Measurements from ENCODE around the gene ETF1. TPM values are rescaled to one million over a fixed set of nuclear protein-coding genes. Genes with fewer than 3 reads are reported as not detected.

The ETF1 gene
- total and polyA plus RNA-seq, 9 of the 15 experiments (the other 6 are each of a cell fraction or from before 2014, with no cell fraction given) = 53.7 to 209 (median 164) TPM

DNA sequence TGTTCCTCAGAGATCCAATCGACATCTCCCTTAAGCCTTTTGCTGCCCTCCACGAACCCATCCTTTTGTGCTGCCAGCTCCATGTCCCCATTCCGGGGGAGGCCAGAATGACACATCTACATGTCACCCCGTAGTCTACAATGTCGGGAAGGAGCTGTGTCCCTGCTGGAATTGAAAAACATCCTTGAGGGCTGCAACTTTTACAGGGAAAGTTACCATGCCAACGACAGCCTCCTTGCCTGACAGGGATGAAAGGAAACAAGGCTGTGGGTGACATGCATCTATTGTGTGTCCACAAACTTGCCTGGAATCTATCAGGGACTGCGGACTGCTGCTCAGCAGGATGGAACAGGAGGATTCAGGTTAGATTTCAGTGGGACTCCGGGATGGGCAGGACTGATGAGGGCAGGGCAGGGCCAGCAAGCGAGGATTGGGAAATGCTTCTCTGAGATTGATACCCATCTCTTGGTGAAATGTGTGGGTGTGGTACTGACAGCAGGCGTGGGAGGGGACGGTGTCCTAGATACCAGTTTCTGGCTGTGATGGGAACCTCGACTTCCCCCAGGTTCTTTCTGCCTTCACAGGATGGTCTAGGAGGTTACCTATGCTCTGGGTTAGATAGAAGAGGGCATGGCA lies 52.3 kb downstream of the ETF1 start:
- DNase-seq (ENCODE audit: extremely low read depth in 1 of 4, low spot score in 3 of 4) = peak; percentile 32 to 52 (median 44)
- no peaks in the 10 kb centered on the region for H4K20me1 ChIP-seq (replicated peaks; ENCODE audit: control insufficient read depth, insufficient read depth, low read length)
- in situ Hi-C loops (cut with MboI) = no loop called here
- CTCF ChIA-PET (ENCODE audit: low intra/inter-chr PET ratio) = no interaction called here
- no peak for ATAC-seq
- 33% methylated on average over 12 of the region's 12 CpGs for WGBS (ENCODE audit: insufficient coverage, low coverage, missing lambda C conversion rate)
- no peak overlapping the region for H2AFZ ChIP-seq (ENCODE audit: low read depth, low read length)
- no peaks in the 10 kb centered on the region for H3K9me1 ChIP-seq (ENCODE audit: control insufficient read depth, insufficient read depth, low read length)
- no peaks in the 10 kb centered on the region for H3K36me3 ChIP-seq (ENCODE audit: control insufficient read depth, insufficient read depth, low read length)
- no peaks in the 10 kb centered on the region for H3K9me3 ChIP-seq (replicated peaks; ENCODE audit: control insufficient read depth, insufficient read depth, low read depth, low read length)
- POLR2A ChIA-PET = interaction anchor here (0.6 to 2.3 kb wide), 5 partner anchors 17 to 80 kb away, joined by 3 to 10 read pairs (median 5); partner anchors contain the start of gene EGR1
- H3K27ac ChIP-seq (ENCODE audit: extremely low read depth, low read depth, low read length) = no peak overlapping the region; the same call in 2 of the 3 replicates
- H3K79me2 ChIP-seq (ENCODE audit: control insufficient read depth, insufficient read depth, low read length) = peaks cover 6% of the 10 kb centered on the region; the same call in 2 of the 3 replicates
- H3K27me3 ChIP-seq (ENCODE audit: control insufficient read depth in 2 of 2, insufficient read depth in 2 of 2, low read length in 2 of 2) = no peaks in the 10 kb centered on the region
- H3K4me3 ChIP-seq = peak overlapping the region; percentile 49; the same call in 1 of the 2 replicates
- H3K9ac ChIP-seq (ENCODE audit: insufficient read depth in 1 of 2, low read depth in 2 of 2, low read length in 2 of 2) = peak overlapping the region; percentile 87 to 97
- intact Hi-C loops (cut with micrococcal nuclease) = no loop called here
- peaks cover 51 to 54% of the 10 kb centered on the region in 2 experiments for H3K4me1 ChIP-seq (replicated peaks in 1 of 2; ENCODE audit: control insufficient read depth in 2 of 2, insufficient read depth in 2 of 2, low read length in 2 of 2)
- peak; percentile 32 for FAIRE-seq
- H3K4me2 ChIP-seq (ENCODE audit: insufficient read depth, low read length) = peak overlapping the region; percentile 89
- BruUV-seq (replicated peaks) = no TSS peak
- no peak for TF ChIP-seq KHSRP (IDR thresholded peaks at IDR 0.05)
- TF ChIP-seq TBP (optimal IDR thresholded peaks at IDR 0.05; ENCODE audit: low read depth, low read length) = no peak
- TF ChIP-seq KDM1A (IDR thresholded peaks at IDR 0.05) = peak; percentile 14 to 67; a peak in 2 of 4 replicates
- TF ChIP-seq, protein P1, sequence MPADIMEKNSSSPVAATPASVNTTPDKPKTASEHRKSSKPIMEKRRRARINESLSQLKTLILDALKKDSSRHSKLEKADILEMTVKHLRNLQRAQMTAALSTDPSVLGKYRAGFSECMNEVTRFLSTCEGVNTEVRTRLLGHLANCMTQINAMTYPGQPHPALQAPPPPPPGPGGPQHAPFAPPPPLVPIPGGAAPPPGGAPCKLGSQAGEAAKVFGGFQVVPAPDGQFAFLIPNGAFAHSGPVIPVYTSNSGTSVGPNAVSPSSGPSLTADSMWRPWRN (IDR thresholded peaks at IDR 0.05; ENCODE audit: low read depth) = 0 out of 2 replicates have a peak, but pooled peaks have one; percentile 17
- peak; percentile 90 for TF ChIP-seq CEBPB (tag; IDR thresholded peaks at IDR 0.05)
- TF ChIP-seq MEIS2 (IDR thresholded peaks at IDR 0.05; ENCODE audit: partially characterized antibody) = peak; percentile 74
- peak; percentile 86 for TF ChIP-seq CTBP1 (IDR thresholded peaks at IDR 0.05; ENCODE audit: borderline replicate concordance)
- no peak for TF ChIP-seq CREB1 (IDR thresholded peaks at IDR 0.05)
- 0 out of 2 replicates have a peak, but pooled peaks have one; percentile 25 for TF ChIP-seq CREB1 (CRISPR knock-in tag; IDR thresholded peaks at IDR 0.05)
- TF ChIP-seq LARP7 (IDR thresholded peaks at IDR 0.05) = no peak
- no peak for TF ChIP-seq POLR2H (tag; IDR thresholded peaks at IDR 0.05; ENCODE audit: low read depth)
- no peak for TF ChIP-seq STAT5A (IDR thresholded peaks at IDR 0.05; ENCODE audit: borderline replicate concordance, low read length)
- peak; percentile 8; the same call in 1 of the 2 replicates for TF ChIP-seq SP1 (CRISPR knock-in tag; IDR thresholded peaks at IDR 0.05)
- TF ChIP-seq, protein P2, sequence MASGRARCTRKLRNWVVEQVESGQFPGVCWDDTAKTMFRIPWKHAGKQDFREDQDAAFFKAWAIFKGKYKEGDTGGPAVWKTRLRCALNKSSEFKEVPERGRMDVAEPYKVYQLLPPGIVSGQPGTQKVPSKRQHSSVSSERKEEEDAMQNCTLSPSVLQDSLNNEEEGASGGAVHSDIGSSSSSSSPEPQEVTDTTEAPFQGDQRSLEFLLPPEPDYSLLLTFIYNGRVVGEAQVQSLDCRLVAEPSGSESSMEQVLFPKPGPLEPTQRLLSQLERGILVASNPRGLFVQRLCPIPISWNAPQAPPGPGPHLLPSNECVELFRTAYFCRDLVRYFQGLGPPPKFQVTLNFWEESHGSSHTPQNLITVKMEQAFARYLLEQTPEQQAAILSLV (tag; IDR thresholded peaks at IDR 0.05) = no peak
- TF ChIP-seq CBFA2T3 (IDR thresholded peaks at IDR 0.05) = peak; percentile 34; the same call in 1 of the 2 replicates
- peak; percentile 65 for TF ChIP-seq RFX1 (IDR thresholded peaks at IDR 0.05)
- 0 out of 2 replicates have a peak, but pooled peaks have one; percentile 32 for TF ChIP-seq HDAC2 (IDR thresholded peaks at IDR 0.05)
- TF ChIP-seq GATA2 (CRISPR knock-in tag; IDR thresholded peaks at IDR 0.05) = peak; percentile 45; the same call in 1 of the 2 replicates
- TF ChIP-seq SMARCA4 (IDR thresholded peaks at IDR 0.05) = no peak
- peak in 1 of 2 experiments; percentile 49; a peak in 1 of 4 replicates for TF ChIP-seq HDAC1 (IDR thresholded peaks at IDR 0.05)
- TF ChIP-seq TAF7 (tag; IDR thresholded peaks at IDR 0.05) = no peak
- peak; percentile 58 for TF ChIP-seq DPF2 (IDR thresholded peaks at IDR 0.05)
